Activated CD8-positive, alpha-beta memory T cell treated with anti-CD3 and anti-CD28 coated beads for 36 hours (primary cell): ENCODE data around the gene GCNT2. TPM values are rescaled to one million over a fixed set of nuclear protein-coding genes. Genes with fewer than 3 reads are reported as not detected.

Source experiments
- CTCF ChIA-PET: fragments of 350-600 bp; sonication (Branson Sonifier 250); formaldehyde crosslinking; loops from one replicate; lab custom pipeline; 2021; ENCODE audit warnings: antibody characterized with exemption; lab: Charles Lee
- POLR2A ChIA-PET: fragments of 350-600 bp; sonication (Branson Sonifier 250); formaldehyde crosslinking; loops from one replicate; lab custom pipeline; 2021; ENCODE audit warnings: antibody characterized with exemption; lab: Charles Lee
- total RNA-seq, 2 experiments: library from RNA; stranded (reverse); gene quantifications; one replicate each; pipeline ENCODE4 v1.2.3, GENCODE V29; 2021

Gene GCNT2
- total RNA-seq, 2 experiments from 2014 or later = 1.7 TPM

GRCh38 chr6:10676403-10676802 is 155.3 kb downstream of the GCNT2 start:
- POLR2A ChIA-PET = no interaction called here

GRCh38 chr6:10678456-10678855 is 157.3 kb downstream of the GCNT2 start:
- ChIA-PET POLR2A (no interaction called here), CTCF (no interaction called here)

More at GRCh38 chr6:10676403-10676802, 155.3 kb downstream of the GCNT2 start:
- CTCF ChIA-PET = no interaction called here

Other genes with a start within 250 kb of the GCNT2 start
- not detected for gene TFAP2A, start 106.3 kb upstream of the GCNT2 start, total RNA-seq
- 1 to 10 TPM; 5.5 to 5.7 TPM for gene C6orf52, start 173.3 kb downstream of the GCNT2 start, total RNA-seq
- gene PAK1IP1, start 173.6 kb downstream of the GCNT2 start, total RNA-seq = 10 to 100 TPM; 53.7 to 55.9 TPM
- gene TMEM14C, start 201.7 kb downstream of the GCNT2 start, total RNA-seq = 10 to 100 TPM; 66.9 to 68.5 TPM
- gene TMEM14B, start 226.5 kb downstream of the GCNT2 start, total RNA-seq = 10 to 100 TPM; 98.0 to 99.3 TPM